Sigmoid colon (tissue), 7 donors: ENCODE results near the gene PARVB. TPM values are rescaled to one million over a fixed set of nuclear protein-coding genes. Genes with fewer than 3 reads are reported as not detected.
A peak's percentile ranks its signal among the peaks of the same experiment; 100 is the strongest.

Experiments
- DNase-seq: peaks from one replicate; pipeline ENCODE4 v3.0.0-alpha.2; 2019
- H3K27ac ChIP-seq, 4 donors: fragments of 200-600 bp; sonication (generic); one replicate each; pipeline ENCODE4 v1.5.1; 2016 to 2019; ENCODE audit warnings: mild to moderate bottlenecking in 1 of 4
- H3K27me3 ChIP-seq, 3 donors: fragments of 200-600 bp; sonication (generic); one replicate each; pipeline ENCODE4 v1.5.1; 2019; ENCODE audit warnings: mild to moderate bottlenecking in 1 of 3
- H3K36me3 ChIP-seq, 4 donors: fragments of 200-600 bp; sonication (generic); one replicate each; pipeline ENCODE4 v1.5.1; 2016 to 2019
- H3K4me1 ChIP-seq, 4 donors: fragments of 200-600 bp; sonication (generic); one replicate each; pipeline ENCODE4 v1.5.1; 2017 to 2019
- H3K4me3 ChIP-seq, 4 donors: fragments of 200-600 bp; sonication (generic); one replicate each; pipeline ENCODE4 v1.5.1; 2017 to 2019; ENCODE audit warnings: mild to moderate bottlenecking in 2 of 4, moderate library complexity in 1 of 4
- H3K9me3 ChIP-seq, 4 donors: fragments of 200-600 bp in 3 of 4; sonication (generic) in 3 of 4; one replicate each; pipeline versions ENCODE4 v1.5.1 to v1.6.1; 2013 to 2019
- EP300 ChIP-seq, 4 donors: sonication (generic); formaldehyde crosslinking; IDR thresholded peaks; one replicate each; pipeline ENCODE4 v1.6.1; 2017; ENCODE audit warnings: antibody characterized with exemption in 4 of 4
- POLR2A ChIP-seq, 2 donors: fragments of 450-650 bp; IDR thresholded peaks; one replicate each; pipeline ENCODE4 v1.6.1; 2016; ENCODE audit warnings: antibody characterized with exemption in 2 of 2, mild to moderate bottlenecking in 2 of 2, moderate library complexity in 2 of 2
- POLR2AphosphoS5 ChIP-seq, 4 donors: sonication (generic); formaldehyde crosslinking; IDR thresholded peaks; one replicate each; pipeline ENCODE4 v1.6.1; 2017; ENCODE audit warnings: antibody characterized with exemption in 4 of 4
- WGBS, 2 donors: extraction: QIAGEN DNeasy Blood & Tissue Kit; methylation state at CpG; one replicate each; pipeline ENCODE4 v1.1.7; 2013; 5-methylcytosine and 5-hydroxymethylcytosine counted together
- intact Hi-C: fragments of 100-400 bp; cut with DNase I; formaldehyde crosslinking; loops from one replicate; pipeline ENCODE4 v1.15.1; 2023
- polyA plus RNA-seq, 3 donors: library from polyadenylated mRNA; stranded (reverse); fragments of 200-250 nt; gene quantifications; one replicate each; pipeline ENCODE4 v1.2.3, GENCODE V29; 2013
- total RNA-seq, 4 donors: library from RNA; depleted of rRNA; stranded (reverse); fragments of >200 nt; gene quantifications; one replicate each; pipeline ENCODE4 v1.1.0, GENCODE V29; 2016
- TF ChIP-seq, protein P1 (sequence below), 4 experiments: fragments of 450-650 bp in 3 of 4; fragments of 200-600 bp in 1 of 4; IDR thresholded peaks; one replicate each; pipeline ENCODE4 v1.5.1; 2016 to 2019; ENCODE audit warnings: antibody characterized with exemption in 4 of 4, mild to moderate bottlenecking in 3 of 4, moderate library complexity in 2 of 4
- donor health status: healthy with polysubstance abuse.
- donor health status: Bipolar disorder and iron deficiency.
- donor health status: healthy.

The PARVB gene
- total and polyA plus RNA-seq, 7 donors = 6.9 to 21.6 (median 18.9) TPM

DNA sequence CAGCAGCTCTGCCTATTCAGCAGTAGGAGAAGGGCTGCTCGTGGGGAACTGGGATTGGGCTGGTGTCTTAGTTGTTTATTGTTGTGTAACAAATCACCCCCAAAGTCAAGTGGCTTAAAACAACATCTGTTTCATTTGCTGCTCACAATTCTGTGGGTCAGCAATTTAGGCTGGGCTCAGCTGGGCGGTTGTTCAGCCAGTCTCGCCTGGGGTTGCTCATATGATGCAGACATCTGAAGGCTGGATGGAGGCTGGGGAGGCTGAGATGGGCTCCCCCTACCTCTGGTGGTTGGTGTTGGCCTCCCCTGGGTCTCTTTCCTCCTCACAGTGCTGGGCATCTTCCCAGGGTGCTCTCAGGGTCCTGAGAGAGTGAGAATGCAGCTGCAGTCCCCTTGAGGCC, 113.3 kb downstream of the PARVB start:
- no peak for TF ChIP-seq POLR2A (IDR thresholded peaks at IDR 0.05)
- no peak for TF ChIP-seq POLR2AphosphoS5 (IDR thresholded peaks at IDR 0.05)
- TF ChIP-seq EP300 (IDR thresholded peaks at IDR 0.05) = no peak
- TF ChIP-seq, protein P1, sequence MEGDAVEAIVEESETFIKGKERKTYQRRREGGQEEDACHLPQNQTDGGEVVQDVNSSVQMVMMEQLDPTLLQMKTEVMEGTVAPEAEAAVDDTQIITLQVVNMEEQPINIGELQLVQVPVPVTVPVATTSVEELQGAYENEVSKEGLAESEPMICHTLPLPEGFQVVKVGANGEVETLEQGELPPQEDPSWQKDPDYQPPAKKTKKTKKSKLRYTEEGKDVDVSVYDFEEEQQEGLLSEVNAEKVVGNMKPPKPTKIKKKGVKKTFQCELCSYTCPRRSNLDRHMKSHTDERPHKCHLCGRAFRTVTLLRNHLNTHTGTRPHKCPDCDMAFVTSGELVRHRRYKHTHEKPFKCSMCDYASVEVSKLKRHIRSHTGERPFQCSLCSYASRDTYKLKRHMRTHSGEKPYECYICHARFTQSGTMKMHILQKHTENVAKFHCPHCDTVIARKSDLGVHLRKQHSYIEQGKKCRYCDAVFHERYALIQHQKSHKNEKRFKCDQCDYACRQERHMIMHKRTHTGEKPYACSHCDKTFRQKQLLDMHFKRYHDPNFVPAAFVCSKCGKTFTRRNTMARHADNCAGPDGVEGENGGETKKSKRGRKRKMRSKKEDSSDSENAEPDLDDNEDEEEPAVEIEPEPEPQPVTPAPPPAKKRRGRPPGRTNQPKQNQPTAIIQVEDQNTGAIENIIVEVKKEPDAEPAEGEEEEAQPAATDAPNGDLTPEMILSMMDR (IDR thresholded peaks at IDR 0.05) = no peak
- DNase-seq = peak; percentile 33
- intact Hi-C loops = no loop called here
- H3K36me3 ChIP-seq = peaks cover 0 to 25% (median 18%) of the 10 kb centered on the region in 4 donors
- H3K27me3 ChIP-seq = no peaks in the 10 kb centered on the region
- H3K27ac ChIP-seq = no peak overlapping the region
- H3K4me1 ChIP-seq = peaks cover 0 to 2% (median 1%) of the 10 kb centered on the region in 4 donors
- peaks cover 0 to 10% (median 3%) of the 10 kb centered on the region in 4 donors for H3K9me3 ChIP-seq
- 91 to 97% methylated on average over 3 of the region's 3 CpGs for WGBS, 2 donors
- no peak overlapping the region for H3K4me3 ChIP-seq

DNA sequence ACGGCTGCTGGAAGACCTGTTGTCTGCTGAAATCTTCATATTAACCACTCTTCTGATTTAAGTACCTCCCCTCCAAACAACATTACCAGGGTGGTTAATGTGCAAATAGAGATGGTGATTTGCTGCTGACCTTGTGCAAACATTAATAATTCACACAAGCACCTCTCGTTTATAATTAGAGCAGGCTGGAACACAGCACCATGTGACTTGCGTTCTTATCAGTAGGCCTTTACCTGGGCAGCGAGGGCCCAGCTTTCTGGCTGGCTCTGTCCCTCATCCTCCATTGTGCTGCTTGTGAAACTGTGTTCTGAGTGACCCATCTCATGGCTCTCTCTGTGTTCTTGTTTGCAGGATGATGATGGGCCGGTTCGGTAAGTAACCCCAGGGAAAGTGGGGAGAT, 115.7 kb downstream of the PARVB start:
- no peaks in the 10 kb centered on the region for H3K27me3 ChIP-seq
- H3K9me3 ChIP-seq = peaks cover 0 to 10% (median 3%) of the 10 kb centered on the region in 4 donors
- H3K4me3 ChIP-seq = no peak overlapping the region
- no peak for TF ChIP-seq EP300 (IDR thresholded peaks at IDR 0.05)
- TF ChIP-seq POLR2A (IDR thresholded peaks at IDR 0.05) = no peak
- TF ChIP-seq, protein P1 (IDR thresholded peaks at IDR 0.05) = no peak
- no peak for TF ChIP-seq POLR2AphosphoS5 (IDR thresholded peaks at IDR 0.05)
- H3K27ac ChIP-seq = no peak overlapping the region
- H3K4me1 ChIP-seq = peaks cover 0 to 25% (median 18%) of the 10 kb centered on the region in 4 donors
- WGBS, 2 donors = 79 to 87% methylated on average over 6 of the region's 6 CpGs
- DNase-seq = no peak
- peaks cover 0 to 24% (median 18%) of the 10 kb centered on the region in 4 donors for H3K36me3 ChIP-seq
- intact Hi-C loops = loop anchor here (5.0 to 10.0 kb wide), 3 partner anchors 47 to 195 kb away; no protein-coding TSS in a partner anchor

DNA sequence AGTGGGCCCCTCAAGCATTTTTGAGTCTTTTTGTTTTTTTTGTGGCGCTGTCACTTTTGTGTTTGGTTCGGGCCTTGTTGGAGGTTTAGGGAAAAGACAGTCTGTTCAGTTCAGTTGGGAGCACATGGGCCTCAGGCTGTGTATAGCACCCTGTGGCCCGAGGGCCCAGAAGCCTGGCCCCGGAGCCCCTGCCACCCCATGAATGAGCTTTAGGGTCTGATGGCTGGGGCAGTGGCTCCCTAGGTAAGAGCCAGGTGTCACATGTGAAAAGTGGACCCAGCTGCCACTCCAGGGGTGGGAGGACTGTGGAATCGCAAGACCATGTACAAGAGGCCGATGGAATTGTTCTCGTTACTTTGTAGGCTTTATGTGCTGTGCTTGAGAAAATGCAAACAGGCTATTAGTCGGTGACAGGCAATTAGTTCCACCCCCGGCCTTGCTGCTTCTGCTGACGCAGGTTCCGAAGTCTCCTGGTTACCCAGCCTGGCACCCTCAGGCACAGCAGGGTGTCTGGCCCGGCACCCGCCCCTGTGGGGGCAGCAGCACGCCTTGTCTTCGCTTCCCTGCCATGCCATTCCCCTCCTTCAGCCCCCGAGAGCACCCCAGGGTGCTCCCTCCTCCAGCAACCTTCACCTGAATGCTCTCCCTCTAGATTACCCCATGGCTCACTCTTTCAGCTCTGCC, 118.5 kb downstream of the PARVB start:
- peaks cover 0 to 4% (median 0%) of the 10 kb centered on the region in 4 donors for H3K9me3 ChIP-seq
- intact Hi-C loops = loop anchor here (5.0 to 10.0 kb wide), 3 partner anchors 50 to 192 kb away; no protein-coding TSS in a partner anchor
- no peaks in the 10 kb centered on the region for H3K27me3 ChIP-seq
- H3K4me1 ChIP-seq = peaks cover 0 to 53% (median 45%) of the 10 kb centered on the region in 4 donors
- 77 to 90% methylated on average over 16 of the region's 16 CpGs for WGBS, 2 donors
- peak; percentile 86 for DNase-seq
- peaks cover 0 to 15% (median 1%) of the 10 kb centered on the region in 4 donors for H3K36me3 ChIP-seq
- no peak overlapping the region for H3K4me3 ChIP-seq
- H3K27ac ChIP-seq = peak overlapping the region in 3 of 4 donors; percentile 67 to 83 (median 82)
- TF ChIP-seq, protein P1 (IDR thresholded peaks at IDR 0.05) = no peak
- TF ChIP-seq POLR2A (IDR thresholded peaks at IDR 0.05) = no peak
- TF ChIP-seq EP300 (IDR thresholded peaks at IDR 0.05) = peak in 2 of 4 donors; percentile 49 to 92
- peak in 2 of 4 donors; percentile 31 to 51 for TF ChIP-seq POLR2AphosphoS5 (IDR thresholded peaks at IDR 0.05)

DNA sequence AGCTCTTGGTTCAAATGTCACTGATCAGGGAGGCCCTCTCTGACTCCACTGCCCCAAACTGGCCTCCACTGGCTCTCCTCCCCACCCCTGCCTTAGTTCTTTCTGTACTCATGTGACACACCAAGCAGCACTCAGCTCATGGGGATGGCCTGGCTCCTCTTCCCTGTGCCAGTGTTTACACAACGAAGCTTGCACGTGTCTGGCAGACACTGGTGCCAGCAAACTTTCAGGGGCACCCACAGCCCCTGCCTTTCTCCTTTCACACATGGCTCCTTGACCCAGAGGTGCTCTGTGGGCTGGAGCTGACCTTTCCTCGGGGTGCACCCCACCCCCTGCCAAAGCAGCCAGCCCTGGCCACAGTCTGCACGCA, 119.0 kb downstream of the PARVB start:
- H3K27me3 ChIP-seq = no peaks in the 10 kb centered on the region
- H3K4me3 ChIP-seq = no peak overlapping the region
- peak overlapping the region in 3 of 4 donors; percentile 67 to 83 (median 82) for H3K27ac ChIP-seq
- TF ChIP-seq POLR2A (IDR thresholded peaks at IDR 0.05) (no peak), POLR2AphosphoS5 (IDR thresholded peaks at IDR 0.05) (peak; percentile 26 to 87 (median 59)), EP300 (IDR thresholded peaks at IDR 0.05) (peak in 3 of 4 donors; percentile 83 to 85 (median 84))
- TF ChIP-seq, protein P1 (IDR thresholded peaks at IDR 0.05) = no peak
- intact Hi-C loops = loop anchor here (5.0 to 10.0 kb wide), 3 partner anchors 51 to 192 kb away; no protein-coding TSS in a partner anchor
- DNase-seq = peak; percentile 91
- 31 to 72% methylated on average over 4 of the region's 4 CpGs for WGBS, 2 donors
- peaks cover 0 to 58% (median 51%) of the 10 kb centered on the region in 4 donors for H3K4me1 ChIP-seq
- H3K36me3 ChIP-seq = peaks cover 0 to 10% (median 0%) of the 10 kb centered on the region in 4 donors
- H3K9me3 ChIP-seq = no peaks in the 10 kb centered on the region
